BLaER1 treated with 17β-estradiol and CSF1 and Interleukin-3, amounts not matched to agents 10 nM and 100 nM (cell line): ENCODE data around the gene PIBF1.
"Not testable (repeated sequence)": the region's sequence is repeated elsewhere in the genome, so short reads cannot be mapped to it uniquely, and the experiment has no call there.

ENCODE experiments used
- H3K27ac ChIP-seq, 11 experiments: shearing (Covaris generic); formaldehyde crosslinking; 2 replicates each; pipeline ENCODE4 v1.8.1; 2022
- H3K27me3 ChIP-seq, 11 experiments: shearing (Covaris generic); formaldehyde crosslinking; 2 replicates each; pipeline ENCODE4 v1.8.1; 2022
- H3K36me3 ChIP-seq, 11 experiments: shearing (Covaris generic); formaldehyde crosslinking; 2 replicates each; pipeline ENCODE4 v1.8.1; 2022
- H3K4me1 ChIP-seq, 10 experiments: shearing (Covaris generic); formaldehyde crosslinking; 2 replicates each; pipeline ENCODE4 v1.8.1; 2022
- H3K4me2 ChIP-seq, 11 experiments: shearing (Covaris generic); formaldehyde crosslinking; 2 replicates each; pipeline ENCODE4 v1.8.1; 2022
- H3K4me3 ChIP-seq, 10 experiments: shearing (Covaris generic); formaldehyde crosslinking; 2 replicates each; pipeline ENCODE4 v1.8.1; 2022
- H3K9ac ChIP-seq, 11 experiments: shearing (Covaris generic); formaldehyde crosslinking; 2 replicates each; pipeline ENCODE4 v1.8.1; 2022
- H3K9me3 ChIP-seq, 11 experiments: shearing (Covaris generic); formaldehyde crosslinking; replicated peaks in 1 of 11; 2 replicates each; pipeline ENCODE4 v1.8.1; 2022
- H4K20me1 ChIP-seq, 11 experiments: shearing (Covaris generic); formaldehyde crosslinking; 2 replicates each; pipeline ENCODE4 v1.8.1; 2022
- Cebpa-rat ChIP-seq, 11 experiments: shearing (Covaris generic); IDR thresholded peaks; 2 replicates each; pipeline ENCODE4 v1.8.1; 2022

PIBF1 gene

GRCh38 chr13:73038064-73038463 lies 256.1 kb downstream of the PIBF1 start:
- TF ChIP-seq Cebpa-rat (IDR thresholded peaks at IDR 0.05): no peak
- no peaks in the 10 kb centered on the region for H3K27me3 ChIP-seq
- H3K9ac ChIP-seq: no peak overlapping the region
- no peak overlapping the region for H3K27ac ChIP-seq
- H3K9me3 ChIP-seq: no peaks in the 10 kb centered on the region
- no peaks in the 10 kb centered on the region for H3K4me1 ChIP-seq
- no peaks in the 10 kb centered on the region for H4K20me1 ChIP-seq
- no peaks in the 10 kb centered on the region for H3K36me3 ChIP-seq
- no peak overlapping the region for H3K4me2 ChIP-seq
- H3K4me3 ChIP-seq: no peak overlapping the region

GRCh38 chr13:73039201-73040108 lies 257.5 kb downstream of the PIBF1 start:
- Histone ChIP-seq H3K27ac (no peak overlapping the region), H3K4me3 (no peak overlapping the region), H4K20me1 (no peaks in the 10 kb centered on the region), H3K9ac (no peak overlapping the region), H3K9me3 (no peaks in the 10 kb centered on the region), H3K4me1 (no peaks in the 10 kb centered on the region), H3K4me2 (no peak overlapping the region), H3K27me3 (no peaks in the 10 kb centered on the region), H3K36me3 (no peaks in the 10 kb centered on the region)
- TF ChIP-seq Cebpa-rat (IDR thresholded peaks at IDR 0.05): no peak

- Histone ChIP-seq H3K4me2 (no peak overlapping the region), H3K36me3 (no peaks in the 10 kb centered on the region), H3K4me1 (no peaks in the 10 kb centered on the region), H3K4me3 (no peak overlapping the region), H3K9me3 (no peaks in the 10 kb centered on the region), H4K20me1 (no peaks in the 10 kb centered on the region), H3K9ac (no peak overlapping the region), H3K27me3 (no peaks in the 10 kb centered on the region), H3K27ac (no peak overlapping the region)
- TF ChIP-seq Cebpa-rat (IDR thresholded peaks at IDR 0.05): no peak
Observed at GRCh38 chr13:73040484-73040883, 258.6 kb downstream of the PIBF1 start.

- Histone ChIP-seq H3K4me3 (no peak overlapping the region), H3K27ac (no peak overlapping the region), H3K4me2 (no peak overlapping the region), H3K27me3 (no peaks in the 10 kb centered on the region), H3K9me3 (no peaks in the 10 kb centered on the region), H3K9ac (no peak overlapping the region), H3K36me3 (no peaks in the 10 kb centered on the region), H4K20me1 (no peaks in the 10 kb centered on the region), H3K4me1 (no peaks in the 10 kb centered on the region)
- TF ChIP-seq Cebpa-rat (IDR thresholded peaks at IDR 0.05): no peak
Observed at GRCh38 chr13:73040968-73041596, 259.1 kb downstream of the PIBF1 start.

- H3K36me3 ChIP-seq: no peaks in the 10 kb centered on the region
- no peaks in the 10 kb centered on the region for H4K20me1 ChIP-seq
- H3K9me3 ChIP-seq: no peaks in the 10 kb centered on the region
- H3K4me1 ChIP-seq: no peaks in the 10 kb centered on the region
- no peak overlapping the region for H3K4me3 ChIP-seq
- H3K4me2 ChIP-seq: no peak overlapping the region
- no peak for TF ChIP-seq Cebpa-rat (IDR thresholded peaks at IDR 0.05)
- no peak overlapping the region for H3K9ac ChIP-seq
- H3K27me3 ChIP-seq: no peaks in the 10 kb centered on the region
- H3K27ac ChIP-seq: no peak overlapping the region
Observed at GRCh38 chr13:73045031-73045430, 263.1 kb downstream of the PIBF1 start.

GRCh38 chr13:73048615-73049014 lies 266.7 kb downstream of the PIBF1 start:
- H3K27me3 ChIP-seq, H3K36me3 ChIP-seq, H3K27ac ChIP-seq, H3K9me3 ChIP-seq, H3K4me1 ChIP-seq, H3K4me3 ChIP-seq, H3K9ac ChIP-seq, H4K20me1 ChIP-seq, H3K4me2 ChIP-seq: not testable (repeated sequence)

GRCh38 chr13:73054712-73055111 lies 272.8 kb downstream of the PIBF1 start:
- Histone ChIP-seq H3K27me3 (peaks cover 26 to 42% (median 39%) of the 10 kb centered on the region in 11 experiments), H3K9me3 (no peaks in the 10 kb centered on the region), H3K4me3 (no peak overlapping the region), H3K36me3 (no peaks in the 10 kb centered on the region), H3K27ac (no peak overlapping the region), H3K4me2 (no peak overlapping the region), H4K20me1 (peaks cover 0 to 4% (median 0%) of the 10 kb centered on the region in 11 experiments; a peak in 4 of 22 replicates), H3K9ac (no peak overlapping the region), H3K4me1 (peaks cover 0 to 9% (median under 1%) of the 10 kb centered on the region in 10 experiments; a peak in 8 of 20 replicates)
- no peak for TF ChIP-seq Cebpa-rat (IDR thresholded peaks at IDR 0.05)

GRCh38 chr13:73055813-73056564 lies 274.1 kb downstream of the PIBF1 start:
- no peak for TF ChIP-seq Cebpa-rat (IDR thresholded peaks at IDR 0.05)
- Histone ChIP-seq H3K4me2 (no peak overlapping the region), H3K4me3 (no peak overlapping the region), H3K9ac (no peak overlapping the region), H3K4me1 (peaks cover 0 to 16% (median 9%) of the 10 kb centered on the region in 10 experiments; a peak in 10 of 20 replicates), H3K9me3 (no peaks in the 10 kb centered on the region), H3K27me3 (peaks cover 39 to 55% (median 52%) of the 10 kb centered on the region in 11 experiments), H4K20me1 (peaks cover 0 to 17% (median 7%) of the 10 kb centered on the region in 11 experiments; a peak in 10 of 22 replicates), H3K27ac (no peak overlapping the region), H3K36me3 (no peaks in the 10 kb centered on the region)

- no peak overlapping the region for H3K9ac ChIP-seq
- H3K27me3 ChIP-seq: peaks cover 45 to 61% (median 57%) of the 10 kb centered on the region in 11 experiments
- H3K27ac ChIP-seq: no peak overlapping the region
- H3K36me3 ChIP-seq: no peaks in the 10 kb centered on the region
- H3K4me1 ChIP-seq: peaks cover 0 to 16% (median 9%) of the 10 kb centered on the region in 10 experiments; a peak in 10 of 20 replicates
- no peak overlapping the region for H3K4me2 ChIP-seq
- no peaks in the 10 kb centered on the region for H3K9me3 ChIP-seq
- no peak overlapping the region for H3K4me3 ChIP-seq
- peaks cover 0 to 18% (median 7%) of the 10 kb centered on the region in 11 experiments; a peak in 10 of 22 replicates for H4K20me1 ChIP-seq
- TF ChIP-seq Cebpa-rat (IDR thresholded peaks at IDR 0.05): no peak
Observed at GRCh38 chr13:73056565-73056962, 274.6 kb downstream of the PIBF1 start.
